OCI-LY3 (cell line): ENCODE results near the gene UNCX.

Experiments used
- H2AFZ ChIP-seq: fragments of 200-600, 300-600 bp; shearing (Covaris generic); 2 replicates; pipeline ENCODE4 v1.6.0; 2014; ENCODE audit warnings: antibody characterized with exemption, low read depth, low read length
- H3K27ac ChIP-seq: fragments of 200-600, 300-600 bp; sonication (generic); 2 replicates; pipeline ENCODE4 v1.5.1; 2014; ENCODE audit warnings: mild to moderate bottlenecking, low read length, moderate library complexity, mixed read lengths
- H3K27me3 ChIP-seq: fragments of 200-600, 300-600 bp; sonication (generic); 2 replicates; pipeline ENCODE4 v1.6.1; 2014; ENCODE audit warnings: low read depth, low read length, mixed read lengths
- H3K36me3 ChIP-seq: fragments of 200-600, 300-600 bp; sonication (generic); replicated peaks from 2 replicates; pipeline ENCODE3; 2014; ENCODE audit warnings: low read depth, low read length, mixed read lengths
- H3K4me1 ChIP-seq: fragments of 300-600, 200-600 bp; sonication (generic); 2 replicates; pipeline ENCODE4 v1.6.1; 2014; ENCODE audit warnings: low read length, mixed read lengths
- H3K4me2 ChIP-seq: fragments of 200-600, 300-600 bp; sonication (generic); 2 replicates; pipeline ENCODE4 v1.6.1; 2014; ENCODE audit warnings: low read length, mixed read lengths
- H3K4me3 ChIP-seq: fragments of 300-600, 200-600 bp; sonication (generic); 2 replicates; pipeline ENCODE4 v1.5.1; 2014; ENCODE audit warnings: antibody characterized with exemption, mild to moderate bottlenecking, low read length, moderate library complexity
- H3K79me2 ChIP-seq: fragments of 300-600, 200-600 bp; shearing (Covaris generic); 2 replicates; pipeline ENCODE4 v1.6.1; 2014; ENCODE audit warnings: mild to moderate bottlenecking, low read length, mixed read lengths
- H3K9ac ChIP-seq: fragments of 300-600, 200-600 bp; shearing (Covaris generic); 2 replicates; pipeline ENCODE4 v1.6.0; 2014; ENCODE audit warnings: mild to moderate bottlenecking, low read length, moderate library complexity
- H3K9me3 ChIP-seq: fragments of 200-600, 300-600 bp; shearing (Covaris generic); 2 replicates; pipeline ENCODE4 v1.6.1; 2014; ENCODE audit warnings: low read length, mixed read lengths; ENCODE audit not compliant: insufficient read depth
- H4K20me1 ChIP-seq: fragments of 200-600, 300-600 bp; sonication (generic); 2 replicates; pipeline ENCODE4 v1.6.1; 2016; ENCODE audit warnings: low read length, mixed read lengths; ENCODE audit not compliant: insufficient read depth
- EZH2phosphoT487 ChIP-seq: fragments of 200-600 bp; shearing (Covaris generic); IDR thresholded peaks from 2 replicates; pipeline ENCODE4 v1.6.1; 2018; ENCODE audit warnings: antibody characterized with exemption, mixed run types, low read depth
- TF ChIP-seq, protein P1 (sequence below): fragments of 200-600, 300-600 bp; sonication (generic); IDR thresholded peaks from 2 replicates; pipeline ENCODE4 v1.5.1; 2014; ENCODE audit warnings: antibody characterized with exemption, low read length, low read depth

UNCX gene

DNA sequence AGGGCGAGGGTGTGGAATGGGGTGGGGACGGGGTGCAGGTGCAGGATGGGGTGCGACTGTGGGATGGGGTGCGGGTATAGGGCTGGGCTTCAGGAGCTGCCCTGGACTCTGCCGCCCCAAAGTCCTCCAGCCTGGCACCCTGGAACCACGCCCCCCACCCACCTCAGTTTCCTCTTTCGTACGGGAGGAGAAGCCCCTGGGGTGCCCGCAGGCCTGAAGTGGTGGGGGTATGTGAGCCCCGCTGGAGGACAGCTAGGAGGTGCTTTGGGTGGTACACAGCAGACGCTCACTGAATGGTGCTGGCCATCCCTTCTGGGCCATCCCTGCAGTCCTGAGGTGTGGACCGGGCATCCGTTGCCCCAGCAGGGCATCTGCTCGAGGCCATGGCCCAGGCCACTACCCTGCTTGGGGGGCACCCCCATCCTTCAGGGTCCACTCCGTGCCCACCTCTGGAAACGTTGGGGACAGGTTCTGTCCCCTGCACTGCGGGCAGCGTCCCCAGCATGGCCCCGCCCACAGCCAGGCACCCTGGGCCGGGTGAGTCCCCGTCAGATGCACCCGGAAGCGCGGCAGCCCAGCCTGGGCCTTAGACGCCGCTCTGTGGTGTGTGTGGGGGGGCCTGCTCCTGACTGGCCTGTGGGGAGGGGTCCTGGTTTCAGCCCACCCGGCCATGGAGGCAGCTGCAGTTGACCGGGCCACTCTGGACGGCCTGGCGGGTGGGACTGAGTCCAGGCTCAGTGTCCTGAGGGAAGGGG, 41.6 kb downstream of the UNCX start:
- Histone ChIP-seq H3K27me3 (no peaks in the 10 kb centered on the region), H3K4me1 (no peaks in the 10 kb centered on the region), H2AFZ (no peak overlapping the region), H3K36me3 (no peaks in the 10 kb centered on the region), H3K9me3 (peaks cover 3% of the 10 kb centered on the region; the same call in 1 of the 2 replicates), H3K4me2 (no peak overlapping the region), H3K79me2 (no peaks in the 10 kb centered on the region), H3K27ac (no peak overlapping the region), H4K20me1 (no peaks in the 10 kb centered on the region), H3K9ac (no peak overlapping the region), H3K4me3 (no peak overlapping the region)
- TF ChIP-seq, protein P1, sequence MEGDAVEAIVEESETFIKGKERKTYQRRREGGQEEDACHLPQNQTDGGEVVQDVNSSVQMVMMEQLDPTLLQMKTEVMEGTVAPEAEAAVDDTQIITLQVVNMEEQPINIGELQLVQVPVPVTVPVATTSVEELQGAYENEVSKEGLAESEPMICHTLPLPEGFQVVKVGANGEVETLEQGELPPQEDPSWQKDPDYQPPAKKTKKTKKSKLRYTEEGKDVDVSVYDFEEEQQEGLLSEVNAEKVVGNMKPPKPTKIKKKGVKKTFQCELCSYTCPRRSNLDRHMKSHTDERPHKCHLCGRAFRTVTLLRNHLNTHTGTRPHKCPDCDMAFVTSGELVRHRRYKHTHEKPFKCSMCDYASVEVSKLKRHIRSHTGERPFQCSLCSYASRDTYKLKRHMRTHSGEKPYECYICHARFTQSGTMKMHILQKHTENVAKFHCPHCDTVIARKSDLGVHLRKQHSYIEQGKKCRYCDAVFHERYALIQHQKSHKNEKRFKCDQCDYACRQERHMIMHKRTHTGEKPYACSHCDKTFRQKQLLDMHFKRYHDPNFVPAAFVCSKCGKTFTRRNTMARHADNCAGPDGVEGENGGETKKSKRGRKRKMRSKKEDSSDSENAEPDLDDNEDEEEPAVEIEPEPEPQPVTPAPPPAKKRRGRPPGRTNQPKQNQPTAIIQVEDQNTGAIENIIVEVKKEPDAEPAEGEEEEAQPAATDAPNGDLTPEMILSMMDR = no peak
- no peak for TF ChIP-seq EZH2phosphoT487

DNA sequence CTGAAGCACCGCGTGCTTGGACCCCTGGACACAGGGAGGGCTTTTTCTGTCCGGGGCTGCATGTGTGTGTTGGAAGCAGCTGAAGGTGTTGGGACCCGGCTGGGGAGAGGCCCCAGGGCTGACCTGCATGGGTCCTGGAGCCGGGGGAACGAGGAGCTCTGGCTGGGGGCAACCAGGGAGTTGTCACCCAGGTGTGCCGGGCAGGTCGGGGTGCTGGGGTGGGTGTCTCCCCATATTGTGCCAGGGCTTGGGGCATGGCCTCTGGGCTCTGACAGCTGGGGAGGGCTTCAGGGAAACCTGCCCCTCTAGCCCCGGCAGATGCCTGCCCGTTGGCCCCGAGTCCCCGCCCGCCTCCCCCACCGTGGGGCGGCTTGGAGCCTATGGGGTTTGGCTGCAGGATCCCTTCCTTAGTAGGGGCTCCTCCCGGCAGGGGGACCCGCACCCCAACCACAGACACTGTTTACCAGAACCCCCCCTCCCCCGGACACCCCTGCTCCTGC, 42.3 kb downstream of the UNCX start:
- H3K9me3 ChIP-seq = peaks cover 3% of the 10 kb centered on the region; the same call in 1 of the 2 replicates
- no peak overlapping the region for H2AFZ ChIP-seq
- no peak for TF ChIP-seq EZH2phosphoT487
- TF ChIP-seq, protein P1 = no peak
- H3K4me3 ChIP-seq = no peak overlapping the region
- no peaks in the 10 kb centered on the region for H3K27me3 ChIP-seq
- no peak overlapping the region for H3K4me2 ChIP-seq
- H4K20me1 ChIP-seq = no peaks in the 10 kb centered on the region
- no peak overlapping the region for H3K27ac ChIP-seq
- no peak overlapping the region for H3K9ac ChIP-seq
- no peaks in the 10 kb centered on the region for H3K36me3 ChIP-seq
- H3K79me2 ChIP-seq = no peaks in the 10 kb centered on the region
- no peaks in the 10 kb centered on the region for H3K4me1 ChIP-seq

DNA sequence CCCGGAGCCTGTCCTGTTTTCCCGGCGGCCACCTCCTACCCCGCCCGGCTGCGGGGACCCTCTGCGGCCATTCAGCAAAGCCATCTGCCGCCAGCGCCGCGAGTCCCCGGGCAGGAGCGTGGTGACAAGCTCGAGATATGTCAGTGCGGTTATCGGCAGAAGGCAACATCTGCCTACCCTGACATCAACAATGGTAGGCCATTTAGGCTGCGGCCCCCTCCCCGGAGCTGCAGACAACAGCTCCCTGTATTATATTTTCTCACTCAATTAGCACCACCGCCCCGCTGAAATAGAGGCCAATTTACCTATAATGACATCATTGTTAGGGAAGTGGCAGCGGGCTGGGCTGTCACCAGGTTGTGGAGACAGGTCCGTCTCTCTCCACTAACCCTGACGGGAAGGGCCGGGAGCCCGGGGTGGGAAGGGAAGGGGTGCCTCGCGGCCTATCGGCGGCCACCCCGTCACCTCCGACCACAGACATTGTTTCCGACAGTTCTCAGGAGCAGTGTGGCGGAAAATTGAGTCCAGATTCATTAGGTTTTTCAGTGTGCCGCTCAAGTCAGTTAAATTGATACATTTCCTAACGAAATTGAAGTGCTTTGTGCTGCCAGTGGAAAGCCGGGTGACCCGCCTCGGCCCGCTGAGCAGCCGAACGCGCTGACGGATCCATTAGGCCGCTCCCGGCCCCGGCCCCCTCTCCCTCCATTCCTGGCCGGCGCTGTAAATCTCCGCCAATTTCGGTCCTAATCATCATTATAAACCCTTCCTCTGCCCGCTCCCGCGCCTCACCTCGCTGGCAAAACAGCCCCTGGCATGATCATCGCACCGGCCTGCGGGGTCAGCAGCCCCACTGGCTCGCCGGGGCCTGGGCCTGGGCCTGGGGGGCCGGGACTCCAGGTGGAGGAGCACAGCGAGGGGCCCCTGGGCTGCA, 43.0 kb downstream of the UNCX start:
- TF ChIP-seq EZH2phosphoT487 = no peak
- TF ChIP-seq, protein P1 = no peak
- H3K27me3 ChIP-seq = no peaks in the 10 kb centered on the region

More for the DNA sequence above, 43.0 kb downstream of the UNCX start:
- Histone ChIP-seq H4K20me1 (no peaks in the 10 kb centered on the region), H2AFZ (no peak overlapping the region), H3K79me2 (no peaks in the 10 kb centered on the region), H3K4me2 (no peak overlapping the region), H3K9me3 (peaks cover 3% of the 10 kb centered on the region; the same call in 1 of the 2 replicates), H3K4me3 (no peak overlapping the region), H3K36me3 (no peaks in the 10 kb centered on the region), H3K4me1 (no peaks in the 10 kb centered on the region), H3K27ac (no peak overlapping the region), H3K9ac (no peak overlapping the region)
